Head of caudate nucleus (tissue), 42 donors: ENCODE measurements around the gene STAG1.

Source experiments
- DNase-seq, 42 donors: peaks; one replicate each; pipeline versions ENCODE4 v3.0.0 to v3.0.0-alpha.2; 2020 to 2021; ENCODE audit warnings: mixed read lengths in 7 of 42
- intact Hi-C: fragments of 100-400 bp; cut with DNase I; formaldehyde crosslinking; loops from one replicate; pipeline ENCODE4 v1.15.0; 2022

The STAG1 gene

GRCh38 chr3:136332302-136332701 lies 419.9 kb downstream of the STAG1 start:
- DNase-seq: no peak
- intact Hi-C loops: no loop called here

GRCh38 chr3:136330900-136331299 lies 421.3 kb downstream of the STAG1 start:
- intact Hi-C loops: no loop called here
- no peak for DNase-seq

- no peak for DNase-seq
- intact Hi-C loops: no loop called here
Measured at GRCh38 chr3:136329593-136329992, 422.6 kb downstream of the STAG1 start.

GRCh38 chr3:136327671-136328070 lies 424.5 kb downstream of the STAG1 start:
- DNase-seq: no peak
- intact Hi-C loops: no loop called here

- DNase-seq: peak in 1 of 42 donors; percentile 26
- intact Hi-C loops: no loop called here
Measured at GRCh38 chr3:136326316-136326715, 425.9 kb downstream of the STAG1 start.

GRCh38 chr3:136311968-136312367 lies 440.2 kb downstream of the STAG1 start:
- no peak for DNase-seq
- intact Hi-C loops: no loop called here

GRCh38 chr3:136311261-136311660 lies 440.9 kb downstream of the STAG1 start:
- intact Hi-C loops: no loop called here
- no peak for DNase-seq

- intact Hi-C loops: no loop called here
- no peak for DNase-seq
Measured at GRCh38 chr3:136305879-136306278, 446.3 kb downstream of the STAG1 start.

GRCh38 chr3:136300444-136300843 lies 451.7 kb downstream of the STAG1 start:
- intact Hi-C loops: no loop called here
- no peak for DNase-seq

GRCh38 chr3:136297826-136298225 lies 454.4 kb downstream of the STAG1 start:
- DNase-seq: peak in 1 of 42 donors; percentile 18
- intact Hi-C loops: no loop called here

- intact Hi-C loops: no loop called here
- no peak for DNase-seq
Measured at GRCh38 chr3:136296960-136297359, 455.2 kb downstream of the STAG1 start.

GRCh38 chr3:136294176-136294575 lies 458.0 kb downstream of the STAG1 start:
- DNase-seq: no peak
- intact Hi-C loops: no loop called here

GRCh38 chr3:136293279-136293678 lies 458.9 kb downstream of the STAG1 start:
- DNase-seq: no peak
- intact Hi-C loops: no loop called here

GRCh38 chr3:136292500-136292899 lies 459.7 kb downstream of the STAG1 start:
- intact Hi-C loops: no loop called here
- no peak for DNase-seq

- intact Hi-C loops: no loop called here
- DNase-seq: no peak
Measured at GRCh38 chr3:136291302-136291701, 460.9 kb downstream of the STAG1 start.
